Measurements from ENCODE around the gene IGFBP2. TPM values are rescaled to one million over a fixed set of nuclear protein-coding genes. Genes with fewer than 3 reads are reported as not detected.

The IGFBP2 gene
- total RNA-seq, 1 experiment from 2014 or later, result 54.8 TPM

GRCh38 chr2:216689397-216689796 is 56.2 kb downstream of the IGFBP2 start:
- no peak overlapping the region for H3K4me3 ChIP-seq (ENCODE audit: low read depth in 2 of 2, low read length in 2 of 2)
- peaks cover 16% of the 10 kb centered on the region; the same call in 1 of the 2 replicates for H3K27me3 ChIP-seq (ENCODE audit: control insufficient read depth, insufficient read depth, low read length)
- no peaks in the 10 kb centered on the region for H3K9me3 ChIP-seq (ENCODE audit: control insufficient read depth, insufficient read depth, low read depth, low read length)
- H3K27ac ChIP-seq (ENCODE audit: low read length), result no peak overlapping the region
- peaks cover 11% of the 10 kb centered on the region for H3K4me1 ChIP-seq (ENCODE audit: control insufficient read depth, insufficient read depth, low read length)
- intact Hi-C loops (cut with micrococcal nuclease; ENCODE audit: unreplicated experiment), result no loop called here
- in situ Hi-C loops (cut with HindIII; ENCODE audit: low pct_unique_long_range_greater_than_20kb, low sequenced_read_pairs), result no loop called here
- BruUV-seq (replicated peaks), result no TSS peak
- TF ChIP-seq CTCF (IDR thresholded peaks at IDR 0.05), result no peak
- ATAC-seq, result no peak
- H3K36me3 ChIP-seq (ENCODE audit: control insufficient read depth, insufficient read depth, low read length), result no peaks in the 10 kb centered on the region
- ChIA-PET CTCF (no interaction called here), POLR2A (no interaction called here)
- DNase-seq (ENCODE audit: low read depth, low spot score), result no peak

GRCh38 chr2:216690456-216690852 is 57.2 kb downstream of the IGFBP2 start:
- DNase-seq (ENCODE audit: low read depth, low spot score) (no peak), ATAC-seq (no peak)
- H3K27ac ChIP-seq (ENCODE audit: low read length), result no peak overlapping the region
- POLR2A ChIA-PET, result no interaction called here
- in situ Hi-C loops (cut with HindIII; ENCODE audit: low pct_unique_long_range_greater_than_20kb, low sequenced_read_pairs) (no loop called here), intact Hi-C loops (cut with micrococcal nuclease; ENCODE audit: unreplicated experiment) (loop anchor here (10.0 kb wide), 1 partner anchor 454 kb away; no protein-coding TSS in a partner anchor)
- no peaks in the 10 kb centered on the region for H3K9me3 ChIP-seq (ENCODE audit: control insufficient read depth, insufficient read depth, low read depth, low read length)
- H3K36me3 ChIP-seq (ENCODE audit: control insufficient read depth, insufficient read depth, low read length), result no peaks in the 10 kb centered on the region
- BruUV-seq (replicated peaks), result no TSS peak
- H3K27me3 ChIP-seq (ENCODE audit: control insufficient read depth, insufficient read depth, low read length), result peaks cover 18% of the 10 kb centered on the region; the same call in 1 of the 2 replicates
- H3K4me3 ChIP-seq (ENCODE audit: low read depth in 2 of 2, low read length in 2 of 2), result no peak overlapping the region
- peaks cover 11% of the 10 kb centered on the region for H3K4me1 ChIP-seq (ENCODE audit: control insufficient read depth, insufficient read depth, low read length)
- CTCF ChIA-PET, result no interaction called here
- TF ChIP-seq POLR2AphosphoS5 (IDR thresholded peaks at IDR 0.05; ENCODE audit: low read depth, low read length), result no peak
- no peak for TF ChIP-seq CTCF (IDR thresholded peaks at IDR 0.05)
- no peak for TF ChIP-seq REST (IDR thresholded peaks at IDR 0.05; ENCODE audit: insufficient read depth in 1 of 2, low read depth in 2 of 2, low read length in 1 of 2)
- TF ChIP-seq TCF7L2 (IDR thresholded peaks at IDR 0.05; ENCODE audit: low read depth, low read length), result no peak
- TF ChIP-seq SIN3A (IDR thresholded peaks at IDR 0.05; ENCODE audit: borderline replicate concordance, insufficient read depth, low read depth, low read length), result no peak
